CD14-positive monocyte (primary cell): ENCODE results near the gene APLF. TPM values are rescaled to one million over a fixed set of nuclear protein-coding genes. Genes with fewer than 3 reads are reported as not detected.

Experiments
- DNase-seq, 3 donors: peaks; one replicate each; pipeline ENCODE4 v3.0.0-alpha.2; 2011 to 2022
- H2AFZ ChIP-seq: 2 replicates; pipeline ENCODE4 v1.6.0; 2012; ENCODE audit warnings: mild to moderate bottlenecking, low read depth, low read length, inconsistent platforms; ENCODE audit not compliant: insufficient read depth, poor library complexity, severe bottlenecking
- H3K27ac ChIP-seq, 2 donors: 1 replicate in 1 of 2; 2 replicates in 1 of 2; pipeline ENCODE4 v1.5.1; 2012 to 2013; ENCODE audit warnings: low read length in 2 of 2, control low read depth in 1 of 2, inconsistent platforms in 1 of 2, low read depth in 1 of 2, mild to moderate bottlenecking in 1 of 2
- H3K27me3 ChIP-seq, 2 donors: one replicate each; pipeline versions ENCODE4 v1.6.0 to v1.6.1; 2011 to 2013; ENCODE audit warnings: low read length in 2 of 2; ENCODE audit not compliant: control insufficient read depth in 2 of 2, insufficient read depth in 2 of 2
- H3K36me3 ChIP-seq, 2 donors: replicated peaks in 1 of 2; 1 replicate in 1 of 2; 2 replicates in 1 of 2; pipeline versions ENCODE4 v1.5.1 to v1.6.1; 2012 to 2013; ENCODE audit warnings: low read length in 2 of 2, control low read depth in 1 of 2, inconsistent platforms in 1 of 2, mild to moderate bottlenecking in 1 of 2; ENCODE audit not compliant: insufficient read depth in 2 of 2, control insufficient read depth in 1 of 2
- H3K4me1 ChIP-seq, 2 donors: 1 replicate in 1 of 2; 2 replicates in 1 of 2; pipeline versions ENCODE4 v1.5.1 to v1.6.1; 2012 to 2013; ENCODE audit warnings: low read length in 2 of 2, control low read depth in 1 of 2, inconsistent platforms in 1 of 2, mild to moderate bottlenecking in 1 of 2, moderate library complexity in 1 of 2; ENCODE audit not compliant: insufficient read depth in 2 of 2, control insufficient read depth in 1 of 2
- H3K4me2 ChIP-seq: replicated peaks from 2 replicates; pipeline ENCODE3; 2012; ENCODE audit warnings: low read length, moderate library complexity, mild to moderate bottlenecking; ENCODE audit not compliant: poor library complexity, severe bottlenecking; ENCODE audit errors: extremely low read depth
- H3K4me3 ChIP-seq, 3 experiments: fragments of 200-600 bp in 1 of 3; sonication (generic) in 1 of 3; replicated peaks in 1 of 3; 1 replicate in 2 of 3; 2 replicates in 1 of 3; pipeline ENCODE4 v1.5.1; 2011 to 2013; ENCODE audit warnings: low read length in 3 of 3, mild to moderate bottlenecking in 3 of 3, control low read depth in 2 of 3, low read depth in 2 of 3, inconsistent platforms in 1 of 3, moderate library complexity in 1 of 3
- H3K79me2 ChIP-seq: 2 replicates; pipeline ENCODE4 v1.6.0; 2012; ENCODE audit warnings: mild to moderate bottlenecking, control low read depth, inconsistent platforms, low read length, moderate library complexity; ENCODE audit not compliant: insufficient read depth
- H3K9ac ChIP-seq: 2 replicates; pipeline ENCODE4 v1.6.0; 2017; ENCODE audit warnings: low read length, mild to moderate bottlenecking; ENCODE audit not compliant: insufficient read depth, poor library complexity, severe bottlenecking
- H3K9me3 ChIP-seq, 2 donors: replicated peaks in 1 of 2; 1 replicate in 1 of 2; 2 replicates in 1 of 2; pipeline versions ENCODE4 v1.5.1 to v1.6.1; 2012 to 2013; ENCODE audit warnings: low read length in 2 of 2, control low read depth in 1 of 2; ENCODE audit not compliant: control insufficient read depth in 1 of 2, insufficient read depth in 1 of 2
- H4K20me1 ChIP-seq: 2 replicates; pipeline ENCODE4 v1.6.0; 2012; ENCODE audit warnings: mild to moderate bottlenecking, low read length, control low read depth, moderate library complexity; ENCODE audit not compliant: insufficient read depth
- H3K27ac Mint-ChIP-seq, 7 donors: one replicate each; pipeline ENCODE4 v1.8.0; 2020; ENCODE audit warnings: mild to moderate bottlenecking in 7 of 7, mixed read lengths in 7 of 7, moderate library complexity in 6 of 7, inconsistent platforms in 2 of 7
- H3K27me3 Mint-ChIP-seq, 3 donors: one replicate each; pipeline ENCODE4 v1.8.0; 2021 to 2022; ENCODE audit warnings: low read depth in 3 of 3, mild to moderate bottlenecking in 3 of 3, mixed read lengths in 3 of 3, moderate library complexity in 3 of 3, inconsistent platforms in 1 of 3
- H3K36me3 Mint-ChIP-seq, 2 donors: one replicate each; pipeline ENCODE4 v1.8.0; 2020; ENCODE audit warnings: mixed read lengths in 2 of 2, inconsistent platforms in 1 of 2, mild to moderate bottlenecking in 1 of 2
- H3K4me1 Mint-ChIP-seq: one replicate; pipeline ENCODE4 v1.8.0; 2020; ENCODE audit warnings: mild to moderate bottlenecking, mixed read lengths
- H3K4me3 Mint-ChIP-seq, 2 donors: one replicate each; pipeline ENCODE4 v1.8.0; 2020; ENCODE audit warnings: mild to moderate bottlenecking in 2 of 2, mixed read lengths in 2 of 2, moderate library complexity in 1 of 2
- H3K9me3 Mint-ChIP-seq, 7 donors: one replicate each; pipeline ENCODE4 v1.8.0; 2020 to 2022; ENCODE audit warnings: mixed read lengths in 7 of 7, mild to moderate bottlenecking in 6 of 7, moderate library complexity in 6 of 7, inconsistent platforms in 2 of 7
- CTCF ChIP-seq: fragments of 200-600 bp; IDR thresholded peaks from one replicate; pipeline ENCODE4 v1.8.0; 2022; ENCODE audit warnings: antibody characterized with exemption, mild to moderate bottlenecking
- WGBS: methylation state at CpG from one replicate; pipeline ENCODE4 v1.1.5; 2013; ENCODE audit warnings: missing lambda C conversion rate; ENCODE audit not compliant: insufficient coverage; 5-methylcytosine and 5-hydroxymethylcytosine counted together
- intact Hi-C, 2 donors: fragments of 100-400 bp; cut with micrococcal nuclease; formaldehyde crosslinking; loops; one replicate each; pipeline versions ENCODE4 v1.15.0 to v1.15.1; 2023
- polyA plus RNA-seq, 3 donors: library from polyadenylated mRNA; depleted of rRNA in 1 of 3; unstranded in 2 of 3; stranded (reverse) in 1 of 3; fragments of 300-500 nt in 2 of 3; fragments of >200 nt in 1 of 3; fragmentation: Illumina TruSeq in 2 of 3; gene quantifications; 1 replicate in 2 of 3; 2 replicates in 1 of 3; pipeline ENCODE4 v1.2.3, GENCODE V29; 2012 to 2021

The APLF gene
- polyA plus RNA-seq, 3 donors: 0.77 to 1.8 (median 1.2) TPM

GRCh38 chr2:68574202-68574791, 106.9 kb downstream of the APLF start:
- intact Hi-C loops: no loop called here
- no peak for DNase-seq
- no peak overlapping the region for H3K9ac ChIP-seq
- Mint-ChIP-seq H3K4me3 (no peak overlapping the region), H3K27ac (no peak overlapping the region), H3K27me3 (no peaks in the 10 kb centered on the region), H3K4me1 (no peaks in the 10 kb centered on the region), H3K36me3 (peaks cover 0 to 4% of the 10 kb centered on the region in 2 donors), H3K9me3 (peaks cover 0 to 4% (median 0%) of the 10 kb centered on the region in 7 donors)
- no peaks in the 10 kb centered on the region for H3K9me3 ChIP-seq
- H3K79me2 ChIP-seq: no peaks in the 10 kb centered on the region
- no peaks in the 10 kb centered on the region for H3K36me3 ChIP-seq
- H4K20me1 ChIP-seq: no peaks in the 10 kb centered on the region
- no peak overlapping the region for H3K4me3 ChIP-seq
- H3K4me2 ChIP-seq: no peak overlapping the region
- WGBS: no CpG with 5 or more reads among the region's 2 CpGs
- H3K27ac ChIP-seq: no peak overlapping the region
- no peaks in the 10 kb centered on the region for H3K27me3 ChIP-seq
- no peaks in the 10 kb centered on the region for H3K4me1 ChIP-seq
- no peak for TF ChIP-seq CTCF
- no peak overlapping the region for H2AFZ ChIP-seq

GRCh38 chr2:68577183-68577582, 109.8 kb downstream of the APLF start:
- Mint-ChIP-seq H3K27me3 (no peaks in the 10 kb centered on the region), H3K4me1 (peaks cover 2% of the 10 kb centered on the region), H3K27ac (no peak overlapping the region), H3K4me3 (no peak overlapping the region), H3K36me3 (peaks cover 0 to 8% of the 10 kb centered on the region in 2 donors), H3K9me3 (peaks cover 0 to 2% (median 0%) of the 10 kb centered on the region in 7 donors)
- no peaks in the 10 kb centered on the region for H3K27me3 ChIP-seq
- TF ChIP-seq CTCF: no peak
- DNase-seq: no peak
- H3K79me2 ChIP-seq: no peaks in the 10 kb centered on the region
- H3K36me3 ChIP-seq: no peaks in the 10 kb centered on the region
- H3K4me3 ChIP-seq: no peak overlapping the region
- intact Hi-C loops: no loop called here
- no peaks in the 10 kb centered on the region for H4K20me1 ChIP-seq
- H3K4me2 ChIP-seq: no peak overlapping the region
- H2AFZ ChIP-seq: no peak overlapping the region
- no peak overlapping the region for H3K9ac ChIP-seq
- H3K4me1 ChIP-seq: no peaks in the 10 kb centered on the region
- no peaks in the 10 kb centered on the region for H3K9me3 ChIP-seq
- H3K27ac ChIP-seq: no peak overlapping the region
